ENCODE results near the gene SLC10A6.

The SLC10A6 gene

GRCh38 chr4:86816501-86817273 is 32.5 kb downstream of the SLC10A6 start:
- in situ Hi-C loops (cut with MboI; ENCODE audit: low pct_unique_long_range_greater_than_20kb, low sequenced_read_pairs): no loop called here
- no peak for DNase-seq

GRCh38 chr4:86815653-86816052 is 33.5 kb downstream of the SLC10A6 start:
- in situ Hi-C loops (cut with MboI; ENCODE audit: low pct_unique_long_range_greater_than_20kb, low sequenced_read_pairs): no loop called here
- no peak for DNase-seq

- DNase-seq: no peak
- in situ Hi-C loops (cut with MboI; ENCODE audit: low pct_unique_long_range_greater_than_20kb, low sequenced_read_pairs): no loop called here
These were observed 38.3 kb downstream of the SLC10A6 start for GRCh38 chr4:86810847-86811246.

GRCh38 chr4:86809809-86810208 is 39.4 kb downstream of the SLC10A6 start:
- no peak for DNase-seq
- in situ Hi-C loops (cut with MboI; ENCODE audit: low pct_unique_long_range_greater_than_20kb, low sequenced_read_pairs): no loop called here

- in situ Hi-C loops (cut with MboI; ENCODE audit: low pct_unique_long_range_greater_than_20kb, low sequenced_read_pairs): no loop called here
- DNase-seq: no peak
These were observed 58.1 kb downstream of the SLC10A6 start for GRCh38 chr4:86791126-86791525.

GRCh38 chr4:86788826-86789225 is 60.4 kb downstream of the SLC10A6 start:
- no peak for DNase-seq
- in situ Hi-C loops (cut with MboI; ENCODE audit: low pct_unique_long_range_greater_than_20kb, low sequenced_read_pairs): no loop called here

- in situ Hi-C loops (cut with MboI; ENCODE audit: low pct_unique_long_range_greater_than_20kb, low sequenced_read_pairs): no loop called here
- DNase-seq: no peak
These were observed 71.0 kb downstream of the SLC10A6 start for GRCh38 chr4:86778175-86778574.

- no peak for DNase-seq
- in situ Hi-C loops (cut with MboI; ENCODE audit: low pct_unique_long_range_greater_than_20kb, low sequenced_read_pairs): no loop called here
These were observed 74.1 kb downstream of the SLC10A6 start for GRCh38 chr4:86775061-86775460.

All from KBM-7 (cell line).